H1 (cell line): Measurements from ENCODE around the gene C20orf173. TPM values are rescaled to one million over a fixed set of nuclear protein-coding genes. Genes with fewer than 3 reads are reported as not detected.

ENCODE experiments used
- CTCF ChIA-PET: fragments of 300-600 bp; sonication (Branson Sonifier 250); formaldehyde crosslinking; loops from one replicate; lab custom pipeline; 2021; ENCODE audit not compliant: partially characterized antibody; lab: Charles Lee
- POLR2A ChIA-PET: fragments of 300-600 bp; sonication (Branson Sonifier 250); formaldehyde crosslinking; loops from one replicate; lab custom pipeline; 2021; ENCODE audit warnings: inconsistent platforms; ENCODE audit not compliant: partially characterized antibody; lab: Charles Lee
- DNase-seq, 2 experiments: peaks; one replicate each; pipeline versions ENCODE4 v3.0.0 to v3.0.0-alpha.2; 2010 to 2022; ENCODE audit warnings: low spot score in 2 of 2, low read depth in 1 of 2, mixed read lengths in 1 of 2
- FAIRE-seq: peaks from 2 replicates; lab custom pipeline; 2011; peaks lifted over from hg19 to GRCh38; lab: Jason Lieb, UNC
- H2AFZ ChIP-seq: 2 replicates; pipeline ENCODE4 v1.8.1; 2012; ENCODE audit warnings: low read length, inconsistent platforms
- H2AK5ac ChIP-seq: 2 replicates; pipeline ENCODE4 v1.6.1; 2013; ENCODE audit warnings: low read depth, low read length
- H2BK120ac ChIP-seq: replicated peaks from 2 replicates; pipeline ENCODE3; 2013; ENCODE audit warnings: low read depth, low read length, inconsistent platforms
- H2BK12ac ChIP-seq: 2 replicates; pipeline ENCODE4 v1.6.1; 2013; ENCODE audit warnings: low read depth, low read length
- H2BK15ac ChIP-seq: 2 replicates; pipeline ENCODE4 v1.6.1; 2013; ENCODE audit warnings: low read length
- H2BK20ac ChIP-seq: 2 replicates; pipeline ENCODE4 v1.6.1; 2013; ENCODE audit warnings: low read length
- H2BK5ac ChIP-seq: 2 replicates; pipeline ENCODE4 v1.6.1; 2013; ENCODE audit warnings: low read depth, low read length
- H3K14ac ChIP-seq: 2 replicates; pipeline ENCODE4 v1.6.1; 2013; ENCODE audit warnings: inconsistent platforms; ENCODE audit not compliant: insufficient read length
- H3K18ac ChIP-seq: 2 replicates; pipeline ENCODE4 v1.6.1; 2013; ENCODE audit warnings: low read length; ENCODE audit errors: extremely low read depth
- H3K23ac ChIP-seq: 2 replicates; pipeline ENCODE4 v1.6.1; 2013; ENCODE audit warnings: inconsistent platforms; ENCODE audit not compliant: insufficient read length
- H3K23me2 ChIP-seq: 2 replicates; pipeline ENCODE4 v1.6.1; 2013; ENCODE audit warnings: low read depth, low read length
- H3K27ac ChIP-seq: 2 replicates; pipeline ENCODE4 v1.6.1; 2011; ENCODE audit warnings: low read depth, low read length, inconsistent platforms
- H3K27me3 ChIP-seq, 4 experiments: replicated peaks in 1 of 4; 1 replicate in 1 of 4; 2 replicates in 3 of 4; pipeline versions ENCODE4 v1.6.1 to v1.8.1; 2011 to 2013; ENCODE audit warnings: low read length in 3 of 4, mild to moderate bottlenecking in 3 of 4, inconsistent platforms in 2 of 4, mixed read lengths in 2 of 4, moderate library complexity in 1 of 4; ENCODE audit not compliant: control insufficient read depth in 3 of 4, insufficient read depth in 3 of 4; ENCODE audit errors: extremely low read depth in 1 of 4
- H3K36me3 ChIP-seq, 4 experiments: 2 replicates each; pipeline versions ENCODE4 v1.6.1 to v1.8.1; 2011 to 2013; ENCODE audit warnings: mild to moderate bottlenecking in 4 of 4, low read length in 3 of 4, moderate library complexity in 2 of 4, control low read depth in 1 of 4, inconsistent platforms in 1 of 4; ENCODE audit not compliant: insufficient read depth in 4 of 4, control insufficient read depth in 2 of 4
- H3K4ac ChIP-seq: replicated peaks from 2 replicates; pipeline ENCODE3; 2013; ENCODE audit warnings: low read length, low read depth, mixed read lengths, inconsistent platforms; ENCODE audit not compliant: insufficient read length
- H3K4me1 ChIP-seq, 4 experiments: replicated peaks in 1 of 4; 1 replicate in 1 of 4; 2 replicates in 3 of 4; pipeline versions ENCODE4 v1.6.1 to v1.8.1; 2011 to 2013; ENCODE audit warnings: low read length in 3 of 4, inconsistent platforms in 2 of 4, mixed read lengths in 1 of 4; ENCODE audit not compliant: insufficient read depth in 4 of 4, control insufficient read depth in 3 of 4
- H3K4me2 ChIP-seq, 2 experiments: 2 replicates each; pipeline versions ENCODE4 v1.6.1 to v1.8.1; 2011 to 2013; ENCODE audit warnings: low read depth in 2 of 2, low read length in 2 of 2, control low read depth in 1 of 2, inconsistent platforms in 1 of 2, mild to moderate bottlenecking in 1 of 2; ENCODE audit not compliant: insufficient read depth in 1 of 2
- H3K4me3 ChIP-seq, 4 experiments: fragments of 200-600, 300-600 bp in 1 of 4; sonication (generic), shearing (Covaris generic), sonication (Bioruptor Twin) in 1 of 4; 2 replicates each; pipeline versions ENCODE4 v1.5.1 to v1.8.1; 2011 to 2016; ENCODE audit warnings: low read length in 4 of 4, low read depth in 3 of 4, control low read depth in 2 of 4, inconsistent platforms in 2 of 4, mild to moderate bottlenecking in 2 of 4, mixed read lengths in 1 of 4, moderate library complexity in 1 of 4; ENCODE audit not compliant: insufficient read depth in 2 of 4; ENCODE audit errors: extremely low read depth in 1 of 4
- H3K56ac ChIP-seq: replicated peaks from 2 replicates; pipeline ENCODE3; 2013; ENCODE audit warnings: low read depth, mild to moderate bottlenecking, mixed read lengths, low read length, inconsistent platforms; ENCODE audit not compliant: insufficient read length
- H3K79me1 ChIP-seq: 2 replicates; pipeline ENCODE4 v1.6.1; 2013; ENCODE audit warnings: low read depth, low read length, control low read depth
- H3K79me2 ChIP-seq, 2 experiments: 2 replicates each; pipeline versions ENCODE4 v1.6.1 to v1.8.1; 2012 to 2013; ENCODE audit warnings: low read length in 2 of 2, mild to moderate bottlenecking in 2 of 2, inconsistent platforms in 1 of 2; ENCODE audit not compliant: insufficient read depth in 2 of 2, control insufficient read depth in 1 of 2
- H3K9ac ChIP-seq, 4 experiments: replicated peaks in 1 of 4; 1 replicate in 1 of 4; 2 replicates in 3 of 4; pipeline versions ENCODE4 v1.6.1 to v1.8.1; 2011 to 2013; ENCODE audit warnings: low read depth in 3 of 4, low read length in 3 of 4, control low read depth in 2 of 4, mild to moderate bottlenecking in 2 of 4, moderate library complexity in 2 of 4, inconsistent platforms in 1 of 4; ENCODE audit errors: extremely low read depth in 1 of 4
- H3K9me3 ChIP-seq, 2 experiments: 2 replicates each; pipeline versions ENCODE4 v1.6.1 to v1.8.1; 2012 to 2013; ENCODE audit warnings: mild to moderate bottlenecking in 2 of 2, moderate library complexity in 2 of 2, control low read depth in 1 of 2, inconsistent platforms in 1 of 2, low read depth in 1 of 2, low read length in 1 of 2, mixed read lengths in 1 of 2; ENCODE audit not compliant: insufficient read depth in 2 of 2
- H4K20me1 ChIP-seq, 2 experiments: replicated peaks in 1 of 2; 2 replicates each; pipeline versions ENCODE3 to v1.8.1; 2011 to 2013; ENCODE audit warnings: inconsistent platforms in 2 of 2, low read length in 2 of 2, mild to moderate bottlenecking in 1 of 2; ENCODE audit not compliant: insufficient read depth in 2 of 2, control insufficient read depth in 1 of 2
- H4K5ac ChIP-seq: 2 replicates; pipeline ENCODE4 v1.6.1; 2013; ENCODE audit warnings: low read length, low read depth, mixed read lengths, inconsistent platforms; ENCODE audit not compliant: insufficient read length
- H4K8ac ChIP-seq: 2 replicates; pipeline ENCODE4 v1.8.0; 2013; ENCODE audit warnings: mild to moderate bottlenecking, moderate library complexity, low read length, inconsistent platforms; ENCODE audit not compliant: insufficient read depth; ENCODE audit errors: extremely low read depth
- H4K91ac ChIP-seq: replicated peaks from 2 replicates; pipeline ENCODE3; 2013; ENCODE audit warnings: low read length, mixed read lengths, inconsistent platforms; ENCODE audit not compliant: insufficient read length
- ATF3 ChIP-seq: IDR thresholded peaks from 2 replicates; pipeline ENCODE4 v1.6.1; 2011; ENCODE audit warnings: low read depth, mild to moderate bottlenecking, low read length; ENCODE audit not compliant: insufficient read depth
- PHF8 ChIP-seq: fragments of 200-600 bp; sonication (generic); conservative IDR thresholded peaks from 2 replicates; pipeline ENCODE4 v1.7.1; 2012; ENCODE audit warnings: low read depth, mild to moderate bottlenecking, inconsistent platforms, low read length, moderate library complexity
- SP2 ChIP-seq: IDR thresholded peaks from 2 replicates; pipeline ENCODE4 v1.6.1; 2012; ENCODE audit warnings: mild to moderate bottlenecking, low read length, inconsistent platforms
- SP4 ChIP-seq: IDR thresholded peaks from 2 replicates; pipeline ENCODE4 v1.6.1; 2012; ENCODE audit warnings: low read length, inconsistent platforms
- SRF ChIP-seq: IDR thresholded peaks from 2 replicates; pipeline ENCODE4 v1.6.1; 2011; ENCODE audit warnings: mild to moderate bottlenecking, low read depth, low read length, moderate library complexity
- SUZ12 ChIP-seq: fragments of 200-600 bp; sonication (generic); IDR thresholded peaks from 2 replicates; pipeline ENCODE4 v1.6.1; 2012; ENCODE audit warnings: mild to moderate bottlenecking, inconsistent platforms, low read length, moderate library complexity, mixed read lengths
- WGBS, 2 experiments: shearing (Covaris generic) in 1 of 2; methylation state at CpG; one replicate each; pipeline versions ENCODE4 v1.1.6 to v1.1.7; 2013 to 2015; ENCODE audit warnings: low lambda C conversion rate in 2 of 2, mixed read lengths in 2 of 2, inconsistent platforms in 1 of 2, low coverage in 1 of 2, missing lambda C conversion rate in 1 of 2; ENCODE audit not compliant: insufficient replicate concordance in 2 of 2, insufficient coverage in 1 of 2, insufficient read length in 1 of 2; ENCODE audit errors: extremely low coverage in 1 of 2, missing lambda C conversion rate in 1 of 2; 5-methylcytosine and 5-hydroxymethylcytosine counted together
- polyA plus RNA-seq, 7 experiments: library from polyadenylated mRNA; depleted of rRNA in 3 of 7; stranded (reverse) in 5 of 7; unstranded in 2 of 7; fragments of >200 nt in 5 of 7; fragments of 200-250 nt in 2 of 7; gene quantifications; 1 replicate in 5 of 7; 2 replicates in 1 of 7; 4 replicates in 1 of 7; pipeline versions ENCODE4 v1.2.1 to v1.2.3, GENCODE V29; 2011 to 2013; ENCODE audit warnings: missing spikeins in 2 of 7, mixed read lengths in 2 of 7
- total RNA-seq: library from RNA; stranded (reverse); fragmentation: NEBNext Ultra II Directional; extraction: Animal tissue kit (Norgen Biotek cat#: 25700); gene quantifications from 2 replicates; pipeline ENCODE4 v1.2.1, GENCODE V29; 2021

The C20orf173 gene
- total and polyA plus RNA-seq, 2 of the 8 experiments (the other 6 are each of a cell fraction or from before 2014, with no cell fraction given), result not detected

- ChIA-PET CTCF (interaction anchor here (1.0 to 4.1 kb wide), 8 partner anchors 9 to 90 kb away, joined by 3 to 25 read pairs (median 3); no protein-coding TSS in a partner anchor), POLR2A (interaction anchor here (0.6 to 1.5 kb wide), 3 partner anchors 14 to 1264 kb away, joined by 3 to 4 read pairs (median 3); no protein-coding TSS in a partner anchor)
- Histone ChIP-seq H2BK20ac (no peak overlapping the region), H3K9ac (no peak overlapping the region), H4K91ac (no peak overlapping the region), H2BK15ac (no peak overlapping the region), H3K27ac (no peak overlapping the region), H4K8ac (no peak overlapping the region), H3K56ac (no peak overlapping the region), H3K79me1 (no peaks in the 10 kb centered on the region), H3K4me3 (no peak overlapping the region), H3K14ac (no peak overlapping the region), H2AFZ (no peak overlapping the region), H2AK5ac (no peak overlapping the region), H3K4me1 (no peaks in the 10 kb centered on the region), H4K20me1 (peaks cover 0 to 2% of the 10 kb centered on the region in 2 experiments), H3K36me3 (peaks cover 26 to 78% (median 60%) of the 10 kb centered on the region in 4 experiments), H3K9me3 (no peaks in the 10 kb centered on the region), H2BK5ac (no peak overlapping the region), H3K79me2 (no peaks in the 10 kb centered on the region), H2BK12ac (no peak overlapping the region), H3K4ac (no peak overlapping the region), H3K23me2 (no peaks in the 10 kb centered on the region), H3K4me2 (no peak overlapping the region), H4K5ac (no peak overlapping the region), H3K18ac (no peak overlapping the region), H2BK120ac (no peak overlapping the region), H3K27me3 (no peaks in the 10 kb centered on the region), H3K23ac (no peak overlapping the region)
- FAIRE-seq (no peak), DNase-seq (no peak)
- 95% methylated on average over 1 of the region's 1 CpG; no CpG with 5 or more reads in 1 of the 2 experiments for WGBS, 2 experiments
- TF ChIP-seq SP2 (no peak), SUZ12 (no peak), PHF8 (no peak), SRF (no peak), ATF3 (no peak), SP4 (no peak)
Measured at GRCh38 chr20:35499271-35499670, 30.2 kb downstream of the C20orf173 start.
